Epithelial cell of esophagus (primary cell): ENCODE results near the gene HTT.

ENCODE experiments used
- DNase-seq: peaks from one replicate; pipeline ENCODE4 v3.0.0; 2010; ENCODE audit warnings: low read depth
- H3K4me3 ChIP-seq: 2 replicates; pipeline ENCODE4 v1.5.1; 2011; ENCODE audit warnings: mild to moderate bottlenecking, low read length, control low read depth
- CTCF ChIP-seq: IDR thresholded peaks from 2 replicates; pipeline ENCODE4 v1.5.1; 2011; ENCODE audit warnings: low read depth, mild to moderate bottlenecking, low read length, control low read depth, inconsistent platforms; ENCODE audit not compliant: insufficient read depth; ENCODE audit errors: missing control alignments

Gene HTT

GRCh38 chr4:3207531-3208037 lies 133.1 kb downstream of the HTT start:
- DNase-seq, result peak; percentile 21
- TF ChIP-seq CTCF, result peak; percentile 14
- no peak overlapping the region for H3K4me3 ChIP-seq

- H3K4me3 ChIP-seq, result no peak overlapping the region
- DNase-seq, result no peak
- no peak for TF ChIP-seq CTCF
Observed at GRCh38 chr4:3208826-3209225, 134.3 kb downstream of the HTT start.

GRCh38 chr4:3209551-3210325 lies 135.3 kb downstream of the HTT start:
- no peak overlapping the region for H3K4me3 ChIP-seq
- DNase-seq, result no peak
- no peak for TF ChIP-seq CTCF

GRCh38 chr4:3210467-3210866 lies 136.0 kb downstream of the HTT start:
- no peak for DNase-seq
- no peak overlapping the region for H3K4me3 ChIP-seq
- TF ChIP-seq CTCF, result no peak

GRCh38 chr4:3211866-3212265 lies 137.4 kb downstream of the HTT start:
- no peak for TF ChIP-seq CTCF
- no peak overlapping the region for H3K4me3 ChIP-seq
- no peak for DNase-seq

- DNase-seq, result no peak
- TF ChIP-seq CTCF, result no peak
- no peak overlapping the region for H3K4me3 ChIP-seq
Observed at GRCh38 chr4:3212391-3213105, 138.1 kb downstream of the HTT start.
